HG02852 (cell line): ENCODE results near the gene YIPF3.
A peak's percentile ranks its signal among the peaks of the same experiment; 100 is the strongest.
"Not testable (repeated sequence)": the region's sequence is repeated elsewhere in the genome, so short reads cannot be mapped to it uniquely, and the experiment has no call there.

Experiments used
- ATAC-seq: cut with Tn5 transposase; IDR thresholded peaks from one replicate; pipeline ENCODE4 v1.9.1; 2021; ENCODE audit warnings: mild to moderate bottlenecking, moderate library complexity; ENCODE audit not compliant: unreplicated experiment

Gene YIPF3

DNA sequence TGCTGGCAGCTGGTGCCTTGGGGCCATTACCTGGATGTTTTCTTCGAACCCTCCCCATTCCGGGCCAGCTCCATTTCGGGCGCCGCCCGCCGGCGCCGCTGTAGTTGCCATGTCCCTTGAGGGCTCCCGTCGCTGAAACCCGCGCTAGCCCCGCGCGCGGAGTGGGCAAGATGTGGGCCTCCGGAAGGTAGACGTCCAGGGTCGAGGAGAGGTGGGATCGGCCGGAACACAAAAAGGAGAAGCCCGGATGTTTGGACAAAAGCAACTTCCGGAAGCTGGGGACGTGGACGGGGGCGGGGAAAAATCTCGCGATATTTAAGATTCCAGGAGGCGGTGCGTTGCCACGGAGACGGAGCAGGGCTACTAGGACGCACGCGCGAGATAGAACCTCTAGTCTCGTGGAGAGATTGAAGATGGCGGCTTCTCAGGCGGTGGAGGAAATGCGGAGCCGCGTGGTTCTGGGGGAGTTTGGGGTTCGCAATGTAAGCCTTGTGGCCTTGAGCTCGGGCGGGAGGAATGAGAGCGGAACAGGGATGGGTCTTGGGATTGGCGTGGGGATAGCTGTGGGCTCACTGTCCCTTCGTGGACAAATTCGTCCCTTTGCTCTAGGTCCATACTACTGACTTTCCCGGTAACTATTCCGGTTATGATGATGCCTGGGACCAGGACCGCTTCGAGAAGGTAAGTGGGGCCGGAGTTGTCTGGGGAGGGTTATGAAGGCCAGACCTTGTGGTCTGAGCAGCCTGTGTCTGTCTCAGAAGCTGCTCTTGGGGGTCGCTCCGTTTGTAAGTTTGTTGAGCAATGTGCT is at the start of gene YIPF3, which contains the start of gene POLR1C:
TSS of gene YIPF3 (minus strand) at position 230 of the 808 bp plus-strand sequence. CDS start at position 111, 119 bp downstream.
TSS of gene POLR1C (plus strand) at position 393 of the 808 bp plus-strand sequence. CDS start at position 414, 21 bp downstream.
- ATAC-seq, result peak; percentile 85

DNA sequence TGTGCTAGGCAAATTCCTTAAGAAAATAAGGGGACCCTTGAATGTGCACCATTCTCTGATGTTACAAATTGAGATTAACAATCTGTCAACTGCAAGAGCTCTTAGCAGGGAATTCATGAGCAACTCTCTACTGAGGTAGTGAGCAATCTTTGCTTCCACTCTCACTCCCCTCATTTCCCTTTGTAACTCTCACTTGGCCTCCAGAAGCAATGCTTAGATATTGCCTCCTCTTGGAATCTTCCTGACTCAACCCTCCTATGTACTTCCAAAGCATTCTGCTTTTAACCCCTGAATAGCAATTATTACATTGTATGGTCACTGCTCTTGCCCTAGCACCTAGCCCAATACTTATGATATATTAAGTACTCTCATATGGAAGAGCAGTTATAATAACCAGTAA is 42.6 kb upstream of the YIPF3 start:
- ATAC-seq, result no peak

GRCh38 chr6:43557620-43558019 is 40.9 kb upstream of the YIPF3 start:
- ATAC-seq, result not testable (repeated sequence)

- no peak for ATAC-seq
These were observed 30.5 kb upstream of the YIPF3 start for GRCh38 chr6:43547222-43547621.

GRCh38 chr6:43544461-43544860 is 27.7 kb upstream of the YIPF3 start:
- ATAC-seq, result no peak

DNA sequence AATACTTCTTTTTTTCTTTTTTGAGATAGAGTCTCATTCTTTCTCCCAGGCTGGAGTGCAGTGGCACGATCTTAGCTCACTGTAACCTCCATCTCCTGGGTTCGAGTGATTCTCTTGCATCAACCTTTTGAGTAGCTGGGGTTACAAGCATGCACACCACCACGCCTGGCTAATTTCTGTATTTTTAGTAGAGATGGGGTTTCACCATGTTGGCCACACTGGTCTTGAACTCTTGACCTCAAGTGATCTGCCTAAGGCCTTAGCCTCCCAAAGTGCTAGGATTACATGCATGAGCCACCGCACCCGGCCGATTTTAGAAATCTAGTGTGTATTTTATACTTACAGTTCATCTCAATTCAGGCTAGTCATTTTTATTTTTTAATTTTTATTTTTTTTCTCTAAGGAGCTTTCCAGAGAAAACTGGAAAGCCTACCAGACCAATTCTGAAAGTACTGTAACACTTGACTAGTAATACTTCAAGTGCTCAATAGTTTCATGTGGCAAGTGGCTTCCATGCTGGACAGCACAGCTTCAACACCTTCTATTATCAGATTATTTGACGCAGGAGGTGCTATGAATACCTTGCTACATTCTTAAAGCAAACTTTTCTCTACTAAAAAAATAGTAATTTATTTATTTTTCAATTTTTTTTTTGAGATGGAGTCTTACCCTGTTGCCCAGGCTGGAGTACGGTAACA is 25.2 kb upstream of the YIPF3 start:
- no peak for ATAC-seq

DNA sequence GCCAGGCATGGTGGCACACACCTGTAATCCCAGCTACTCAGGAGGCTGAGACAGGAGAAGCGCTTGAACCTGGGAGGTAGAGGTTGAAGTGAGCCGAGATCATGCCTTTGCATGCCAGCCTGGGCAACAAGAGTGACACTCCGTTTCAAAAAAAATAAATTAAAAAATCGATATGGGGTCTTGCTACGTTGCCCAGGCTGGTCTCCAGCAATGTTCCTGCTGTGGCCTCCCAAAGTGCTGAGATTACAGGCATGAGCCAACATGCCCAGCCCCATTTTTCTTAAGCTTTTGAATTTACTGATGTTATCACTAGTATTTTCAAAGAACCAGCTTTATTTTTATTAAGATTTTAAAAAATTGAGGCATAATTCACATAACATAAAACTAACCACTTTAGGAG is 23.8 kb upstream of the YIPF3 start:
- ATAC-seq, result no peak

DNA sequence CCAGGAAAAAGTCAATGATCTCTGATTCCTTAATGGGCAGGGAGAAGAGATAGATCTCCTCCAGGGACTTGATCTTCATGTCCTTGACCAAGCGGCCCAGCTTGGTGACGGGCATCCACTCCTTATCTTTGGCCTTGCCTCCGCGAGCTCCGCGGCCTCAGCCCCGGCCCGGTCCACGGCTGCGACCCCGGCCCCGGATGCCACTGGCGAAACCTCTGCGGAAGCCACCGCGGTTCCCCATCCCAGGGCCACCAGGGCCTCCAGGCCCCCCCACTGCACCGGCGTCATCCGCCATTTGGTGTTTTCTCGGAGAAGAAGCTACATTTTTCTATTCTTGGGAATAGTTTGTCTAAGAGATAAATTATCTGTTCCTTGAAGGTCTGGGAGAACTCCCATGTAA is 22.7 kb upstream of the YIPF3 start:
- ATAC-seq, result not testable (repeated sequence)

GRCh38 chr6:43538986-43539385 is 22.3 kb upstream of the YIPF3 start:
- ATAC-seq, result not testable (repeated sequence)

DNA sequence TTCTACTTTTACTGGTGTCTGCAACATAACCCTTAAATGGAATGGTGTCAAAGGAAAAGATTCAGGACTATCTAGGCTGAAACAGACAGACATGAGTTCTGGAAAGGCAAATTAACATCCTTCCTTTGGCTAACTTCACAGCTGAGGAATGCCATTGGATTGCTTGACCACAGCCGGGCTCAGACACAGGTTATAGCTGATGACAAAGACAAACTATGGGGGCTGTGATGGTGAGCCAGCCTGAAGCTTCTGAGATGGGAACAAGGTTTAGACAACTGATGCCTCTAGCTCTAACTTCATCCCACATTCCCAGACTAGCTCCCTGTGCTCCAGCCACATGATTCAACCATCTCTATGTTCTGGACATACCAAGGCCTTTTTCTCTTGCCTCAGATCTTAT is 15.5 kb upstream of the YIPF3 start:
- no peak for ATAC-seq

DNA sequence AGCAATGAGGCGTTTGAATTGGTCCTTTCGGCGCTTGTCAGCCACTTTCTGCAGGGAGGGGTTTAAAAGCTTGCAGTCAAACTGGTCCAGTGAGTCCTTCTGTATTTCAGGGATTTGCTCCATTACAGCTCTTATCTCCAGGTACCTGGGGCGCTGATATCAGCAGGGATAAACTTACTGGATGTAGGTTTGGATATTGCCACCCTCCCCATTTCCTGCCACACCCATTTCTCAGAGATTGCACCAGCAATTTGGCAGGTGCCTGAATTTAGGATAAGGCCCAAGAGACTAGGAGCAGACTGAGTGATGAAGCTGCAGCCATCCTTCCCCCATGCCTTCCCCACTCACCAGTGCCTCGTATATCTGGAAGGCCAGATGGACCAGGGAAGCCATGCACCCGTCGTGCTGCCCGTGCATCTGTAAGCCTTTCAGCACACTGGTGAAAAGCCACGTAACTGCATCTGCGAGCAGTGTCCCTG is 7.8 kb upstream of the YIPF3 start:
- ATAC-seq, result no peak

DNA sequence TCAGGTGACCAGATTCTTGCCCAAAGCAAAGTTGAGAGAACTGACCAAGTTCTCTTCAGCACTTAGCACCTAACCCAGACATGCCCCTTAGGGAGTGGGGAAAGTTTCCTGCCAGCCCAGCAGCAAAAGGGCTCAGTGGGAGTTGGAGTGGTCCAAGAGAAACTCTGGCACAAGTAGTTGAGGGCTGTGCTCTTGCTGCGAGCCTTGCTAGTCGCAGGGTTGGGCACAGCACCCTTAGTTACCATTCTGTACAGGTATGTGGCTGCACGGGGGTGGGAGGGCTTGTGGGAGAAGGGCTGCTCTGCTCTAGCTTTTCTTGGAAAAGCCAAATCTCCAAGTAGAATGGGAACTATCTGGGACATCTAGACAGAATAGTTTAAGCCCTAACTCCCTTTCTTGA is 6.6 kb upstream of the YIPF3 start:
- no peak for ATAC-seq

DNA sequence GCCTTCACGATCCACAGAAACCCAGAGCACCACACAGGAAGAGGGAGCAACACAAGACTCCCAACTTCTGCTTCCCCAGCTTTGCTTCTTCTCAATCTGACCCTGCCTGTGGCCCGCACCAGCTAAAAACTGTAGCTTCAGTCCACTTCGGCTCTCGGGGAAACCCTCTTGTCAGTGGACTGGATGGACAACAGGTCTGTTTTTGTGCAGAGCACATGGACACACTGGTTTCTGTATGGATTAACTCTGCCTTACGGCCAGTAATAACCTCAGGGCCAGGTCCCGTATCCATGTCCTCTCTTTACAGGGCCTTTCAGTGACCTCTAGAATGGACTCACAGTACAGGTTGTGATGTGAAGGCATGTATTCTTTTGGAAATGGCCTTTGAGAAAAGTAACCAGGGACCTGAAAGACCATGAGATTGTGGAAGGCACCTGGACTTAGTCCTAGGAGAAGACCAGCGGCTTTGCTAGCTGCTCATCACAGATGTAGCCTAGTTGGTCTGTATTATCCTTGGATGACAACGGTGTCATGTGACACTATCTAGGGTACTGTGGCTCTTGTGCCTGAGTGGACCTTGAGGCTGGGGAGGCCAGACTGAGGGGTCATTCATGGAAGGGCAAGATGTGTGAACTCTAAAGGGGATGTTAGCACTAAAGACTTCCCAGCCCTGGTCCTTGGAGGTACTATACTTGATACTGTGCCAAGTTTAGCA is 6.0 kb upstream of the YIPF3 start:
- no peak for ATAC-seq

- no peak for ATAC-seq
These were observed 5.1 kb upstream of the YIPF3 start for GRCh38 chr6:43521836-43522235.

DNA sequence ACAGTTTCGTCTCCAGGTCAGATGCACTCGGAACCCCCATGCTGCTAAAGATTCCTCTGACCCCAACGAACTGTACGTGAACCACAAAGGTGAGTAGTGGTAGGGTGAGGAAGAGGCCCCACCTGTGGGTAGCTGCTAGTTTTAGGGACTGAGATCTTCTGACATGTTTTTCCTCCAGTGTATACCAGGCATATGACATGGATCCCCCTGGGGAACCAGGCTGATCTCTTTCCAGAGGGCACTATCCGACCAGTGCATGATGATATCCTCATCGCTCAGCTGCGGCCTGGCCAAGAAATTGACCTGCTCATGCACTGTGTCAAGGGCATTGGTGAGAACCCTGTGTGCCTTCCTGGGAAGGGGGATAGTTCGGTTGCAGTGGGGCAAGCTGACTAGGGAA is 3.4 kb upstream of the YIPF3 start:
- no peak for ATAC-seq

DNA sequence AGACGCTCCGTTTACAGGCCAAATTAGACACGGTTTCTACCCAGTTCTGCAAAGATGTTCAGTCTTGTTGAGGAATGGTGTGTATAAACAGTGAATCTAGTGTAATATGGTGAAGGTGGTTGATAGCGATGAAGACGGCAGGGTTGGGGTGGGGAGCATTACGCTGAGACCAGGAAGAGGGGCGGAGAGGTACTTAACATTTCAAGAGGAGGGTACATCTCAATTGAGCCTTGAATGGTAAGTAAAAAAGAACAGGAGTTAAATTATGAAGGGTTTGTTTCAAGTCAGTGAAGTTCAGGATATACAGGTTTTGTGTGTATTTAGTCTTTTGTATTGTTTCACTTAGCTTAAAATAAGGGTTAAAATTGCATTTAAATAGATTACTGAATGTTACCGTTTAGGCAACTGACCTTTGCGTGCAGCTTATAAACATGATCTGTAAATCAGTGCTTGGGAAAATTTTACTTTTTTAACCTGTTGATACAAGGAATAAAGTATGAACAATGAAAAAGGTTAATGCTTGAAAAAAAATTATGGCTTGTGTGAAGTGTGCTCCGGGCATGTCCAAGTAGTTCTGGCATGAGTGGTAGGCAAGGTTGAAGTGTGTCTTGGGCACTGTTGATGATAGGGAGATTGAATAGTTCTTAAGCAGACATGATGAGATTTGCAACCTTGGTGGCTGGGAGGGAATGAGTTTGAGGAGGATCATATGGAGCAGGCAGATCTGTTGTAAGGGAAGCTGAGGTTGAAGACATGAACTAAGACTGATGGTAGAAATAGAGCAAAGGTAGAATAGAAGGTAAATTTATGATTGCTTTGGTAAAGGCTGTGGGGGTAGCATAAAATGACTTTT is 1.0 kb upstream of the YIPF3 start:
- no peak for ATAC-seq

GRCh38 chr6:43516367-43516696 is 394 bp downstream of the YIPF3 start:
- no peak for ATAC-seq

GRCh38 chr6:43515808-43516207 is 918 bp downstream of the YIPF3 start:
- no peak for ATAC-seq

- no peak for ATAC-seq
These were observed 4.8 kb downstream of the YIPF3 start for GRCh38 chr6:43511824-43512415.

DNA sequence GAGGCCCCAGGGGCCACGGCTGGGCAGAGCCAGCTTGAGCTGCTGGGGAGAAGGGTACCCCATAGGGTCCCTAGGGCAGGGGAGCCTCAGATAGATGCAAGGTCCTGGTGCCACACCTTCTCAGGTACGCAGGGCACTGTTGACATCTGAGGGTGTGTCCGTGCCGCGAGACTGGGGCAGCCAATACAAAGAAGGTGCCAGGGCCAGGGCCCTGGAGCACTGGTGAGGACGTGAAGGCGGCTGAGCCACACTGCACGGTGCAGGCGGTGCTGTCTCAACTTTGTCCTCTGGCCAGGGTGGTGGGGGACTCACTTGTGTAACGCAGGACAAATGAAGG is 5.9 kb downstream of the YIPF3 start:
- ATAC-seq, result no peak
